GM20000 (cell line): ENCODE data around the gene RALGAPB.
"Not testable (repeated sequence)": the region's sequence is repeated elsewhere in the genome, so short reads cannot be mapped to it uniquely, and the experiment has no call there.

Source experiments
- DNase-seq: peaks from one replicate; pipeline ENCODE4 v3.0.0; 2012; ENCODE audit warnings: low spot score
- CTCF ChIP-seq: IDR thresholded peaks from 2 replicates; pipeline ENCODE4 v1.5.1; 2012; ENCODE audit warnings: mild to moderate bottlenecking, control low read depth; ENCODE audit errors: extremely low read depth, missing control alignments

The RALGAPB gene

GRCh38 chr20:38460040-38460623 is 12.5 kb upstream of the RALGAPB start:
- TF ChIP-seq CTCF = no peak
- no peak for DNase-seq

GRCh38 chr20:38460631-38461030 is 12.0 kb upstream of the RALGAPB start:
- not testable (repeated sequence) for DNase-seq

- DNase-seq = not testable (repeated sequence)
Measured at GRCh38 chr20:38461167-38461566, 11.5 kb upstream of the RALGAPB start.

GRCh38 chr20:38461569-38461968 is 11.1 kb upstream of the RALGAPB start:
- not testable (repeated sequence) for DNase-seq

GRCh38 chr20:38466171-38466570 is 6.5 kb upstream of the RALGAPB start:
- TF ChIP-seq CTCF = no peak
- no peak for DNase-seq

- DNase-seq = no peak
- TF ChIP-seq CTCF = no peak
Measured at GRCh38 chr20:38466983-38467382, 5.7 kb upstream of the RALGAPB start.

- no peak for DNase-seq
- no peak for TF ChIP-seq CTCF
Measured at GRCh38 chr20:38471245-38471644, 1.4 kb upstream of the RALGAPB start.

- no peak for DNase-seq
- no peak for TF ChIP-seq CTCF
Measured at GRCh38 chr20:38471987-38472512, 593 bp upstream of the RALGAPB start.

GRCh38 chr20:38473367-38473795 is 738 bp downstream of the RALGAPB start:
- no peak for TF ChIP-seq CTCF
- DNase-seq = no peak
